C4-2B (cell line): Measurements from ENCODE around the gene C2orf72.
"Not testable (repeated sequence)": the region's sequence is repeated elsewhere in the genome, so short reads cannot be mapped to it uniquely, and the experiment has no call there.

Source experiments
- H3K27ac ChIP-seq: fragments of 450-650 bp; 2 replicates; pipeline ENCODE4 v1.5.1; 2017
- CTCF ChIP-seq: fragments of 450-650 bp; conservative IDR thresholded peaks from 2 replicates; pipeline ENCODE4 v1.5.1; 2017; ENCODE audit warnings: mild to moderate bottlenecking
- ZFX ChIP-seq: fragments of 450-650 bp; IDR thresholded peaks from 2 replicates; pipeline ENCODE4 v1.6.1; 2017

The C2orf72 gene

DNA sequence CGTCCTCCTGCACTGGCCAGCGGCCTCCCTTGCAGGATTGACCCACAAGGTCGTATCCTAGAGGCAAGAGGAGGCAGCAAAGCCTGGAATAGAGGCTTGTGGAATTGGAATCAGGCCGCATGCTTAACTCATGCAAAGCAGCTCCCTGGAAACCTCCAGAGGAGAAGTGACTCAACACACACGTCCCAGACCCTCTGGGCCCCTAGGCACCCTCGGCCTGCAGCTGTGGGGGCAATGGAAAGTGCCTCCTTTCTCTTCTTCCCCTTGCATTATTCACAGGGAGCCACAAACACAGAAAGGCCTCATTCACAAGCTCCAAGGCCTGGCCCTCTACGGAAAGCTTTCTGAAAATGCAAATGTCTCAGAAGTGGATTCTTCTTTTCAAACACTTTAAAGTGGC, 21.8 kb upstream of the C2orf72 start:
- TF ChIP-seq CTCF (no peak), ZFX (no peak)
- no peak overlapping the region for H3K27ac ChIP-seq

GRCh38 chr2:231015926-231016325, 21.4 kb upstream of the C2orf72 start:
- no peak overlapping the region for H3K27ac ChIP-seq
- no peak for TF ChIP-seq ZFX
- no peak for TF ChIP-seq CTCF

DNA sequence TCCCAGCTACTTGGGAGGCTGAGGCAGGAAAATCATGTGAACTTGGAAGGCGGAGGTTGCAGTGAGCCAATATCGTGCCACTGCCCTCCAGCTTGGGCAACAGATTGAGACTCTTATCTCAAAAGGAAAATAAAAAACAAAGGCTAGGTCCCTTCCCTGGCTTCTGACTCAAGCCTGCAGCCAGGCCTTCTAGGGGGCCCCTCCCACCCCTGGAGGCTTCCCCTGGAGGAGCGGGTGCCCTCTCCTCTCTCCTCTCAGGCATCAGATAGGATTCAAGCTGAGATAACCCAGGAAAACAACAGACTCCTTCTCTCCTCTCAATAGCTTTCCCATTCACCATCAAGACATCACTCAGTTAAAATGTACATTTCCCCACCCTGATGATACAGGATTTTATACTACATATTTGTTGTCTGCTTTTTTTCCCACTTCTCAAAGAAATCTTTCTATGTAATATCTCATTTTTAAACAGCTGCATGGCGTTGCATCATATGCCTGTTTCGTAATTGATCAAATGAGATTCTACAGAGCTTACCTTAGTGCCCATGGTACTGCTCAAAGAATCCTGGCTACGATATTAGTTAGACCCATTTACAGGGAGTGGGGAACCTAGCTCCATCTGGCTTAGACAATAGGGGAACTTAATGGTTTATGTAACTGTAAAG, 20.6 kb upstream of the C2orf72 start:
- TF ChIP-seq CTCF (no peak), ZFX (no peak)
- no peak overlapping the region for H3K27ac ChIP-seq

GRCh38 chr2:231017231-231017598, 20.1 kb upstream of the C2orf72 start:
- TF ChIP-seq ZFX (no peak), CTCF (no peak)
- H3K27ac ChIP-seq, result no peak overlapping the region

- TF ChIP-seq CTCF, result no peak
- no peak for TF ChIP-seq ZFX
Measured at GRCh38 chr2:231018184-231018583, 19.1 kb upstream of the C2orf72 start.

GRCh38 chr2:231025059-231025458, 12.3 kb upstream of the C2orf72 start:
- not testable (repeated sequence) for H3K27ac ChIP-seq

More at GRCh38 chr2:231018184-231018583, 19.1 kb upstream of the C2orf72 start:
- H3K27ac ChIP-seq, result no peak overlapping the region

GRCh38 chr2:231028889-231029288, 8.4 kb upstream of the C2orf72 start:
- H3K27ac ChIP-seq, result no peak overlapping the region; the same call in 1 of the 2 replicates
- TF ChIP-seq ZFX, result no peak
- no peak for TF ChIP-seq CTCF

GRCh38 chr2:231029563-231029962, 7.8 kb upstream of the C2orf72 start:
- no peak for TF ChIP-seq CTCF
- TF ChIP-seq ZFX, result no peak
- peak overlapping the region; percentile 56 for H3K27ac ChIP-seq
